Stimulated activated CD8-positive, alpha-beta memory T cell treated with anti-CD3 and anti-CD28 coated beads, Interleukin-4, amount 100 ng/mL, for 1 hour (primary cell): Measurements from ENCODE around the gene AGER.
A peak's percentile ranks its signal among the peaks of the same experiment; 100 is the strongest.
"Not testable (repeated sequence)": the region's sequence is repeated elsewhere in the genome, so short reads cannot be mapped to it uniquely, and the experiment has no call there.

Experiments
- DNase-seq, 2 donors: peaks; one replicate each; pipeline ENCODE4 v3.0.0-alpha.2; 2020; ENCODE audit warnings: low read depth in 2 of 2, low spot score in 1 of 2

The AGER gene

GRCh38 chr6:32200711-32201475 lies 16.8 kb upstream of the AGER start:
- no peak for DNase-seq

GRCh38 chr6:32198866-32199265 lies 14.8 kb upstream of the AGER start:
- no peak for DNase-seq

- no peak for DNase-seq
Observed at GRCh38 chr6:32198345-32198696, 14.3 kb upstream of the AGER start.

- no peak for DNase-seq
Observed at GRCh38 chr6:32196682-32197616, 12.9 kb upstream of the AGER start.

GRCh38 chr6:32195902-32196681 lies 12.0 kb upstream of the AGER start:
- peak in 1 of 2 donors; percentile 31 for DNase-seq

GRCh38 chr6:32195652-32195901 lies 11.5 kb upstream of the AGER start:
- DNase-seq = peak; percentile 100

- DNase-seq = no peak
Observed at GRCh38 chr6:32194825-32195651, 11.0 kb upstream of the AGER start.

GRCh38 chr6:32194388-32194787 lies 10.3 kb upstream of the AGER start:
- no peak for DNase-seq

GRCh38 chr6:32193096-32193495 lies 9.0 kb upstream of the AGER start:
- DNase-seq = not testable (repeated sequence)

GRCh38 chr6:32192608-32193039 lies 8.6 kb upstream of the AGER start, which contains the start of gene GPSM3:
Gene GPSM3 (minus strand): TSS chr6:32192643. CDS start chr6:32192513, 130 bp downstream.
- no peak for DNase-seq

GRCh38 chr6:32191696-32192607 lies 7.9 kb upstream of the AGER start:
- DNase-seq = no peak

GRCh38 chr6:32190911-32191677 lies 7.0 kb upstream of the AGER start:
- DNase-seq = no peak

GRCh38 chr6:32190054-32190851 lies 6.2 kb upstream of the AGER start, which contains the start of gene PBX2:
Gene PBX2 (minus strand): TSS chr6:32190202. CDS start chr6:32189915, 287 bp downstream.
- DNase-seq = peak; percentile 64 to 75

GRCh38 chr6:32189742-32190053 lies 5.6 kb upstream of the AGER start:
- no peak for DNase-seq

GRCh38 chr6:32189069-32189741 lies 5.2 kb upstream of the AGER start:
- DNase-seq = no peak

GRCh38 chr6:32188381-32189068 lies 4.5 kb upstream of the AGER start:
- DNase-seq = no peak
